GM23248 (cell line): ENCODE results near the gene TBC1D8.

ENCODE experiments used
- EZH2 ChIP-seq: fragments of 200-600 bp; sonication (generic); IDR thresholded peaks from 2 replicates; pipeline ENCODE4 v1.6.1; 2018; ENCODE audit warnings: antibody characterized with exemption, mild to moderate bottlenecking; ENCODE audit not compliant: insufficient read depth, poor library complexity, severe bottlenecking
- EZH2phosphoT487 ChIP-seq: fragments of 200-600 bp; sonication (generic); IDR thresholded peaks from 2 replicates; pipeline ENCODE4 v1.6.1; 2018; ENCODE audit warnings: antibody characterized with exemption, moderate library complexity, mild to moderate bottlenecking, low read depth; ENCODE audit not compliant: insufficient read depth

DNA sequence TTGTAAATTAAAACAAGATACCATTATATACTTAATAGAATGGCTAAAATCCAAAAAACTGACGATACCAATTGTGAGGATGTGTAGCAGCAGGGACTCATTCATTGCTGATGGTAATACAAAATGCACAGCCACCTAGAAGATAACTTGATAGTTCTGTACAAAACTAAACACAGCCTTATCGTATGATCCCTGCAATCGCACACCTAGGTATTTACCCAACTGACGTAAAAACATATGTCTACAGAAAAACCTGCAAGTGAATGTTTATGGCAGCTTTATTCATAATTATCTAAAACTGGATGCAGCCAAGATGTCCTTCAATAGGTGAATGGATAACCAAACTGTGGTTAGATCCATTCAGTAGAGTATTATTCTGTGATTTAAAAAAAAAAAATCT, 45.5 kb downstream of the TBC1D8 start:
- no peak for TF ChIP-seq EZH2phosphoT487
- TF ChIP-seq EZH2, result no peak
